Parietal lobe (tissue), 1 donor: ENCODE results near the gene GGCT. TPM values are rescaled to one million over a fixed set of nuclear protein-coding genes. Genes with fewer than 3 reads are reported as not detected.

Experiments used
- total RNA-seq: library from RNA; depleted of rRNA; stranded (reverse); fragments of >200 nt; gene quantifications from one replicate; pipeline ENCODE4 v1.2.3, GENCODE V29; 2014

GGCT gene, protein sequence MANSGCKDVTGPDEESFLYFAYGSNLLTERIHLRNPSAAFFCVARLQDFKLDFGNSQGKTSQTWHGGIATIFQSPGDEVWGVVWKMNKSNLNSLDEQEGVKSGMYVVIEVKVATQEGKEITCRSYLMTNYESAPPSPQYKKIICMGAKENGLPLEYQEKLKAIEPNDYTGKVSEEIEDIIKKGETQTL
- total RNA-seq, result 13.5 TPM

DNA sequence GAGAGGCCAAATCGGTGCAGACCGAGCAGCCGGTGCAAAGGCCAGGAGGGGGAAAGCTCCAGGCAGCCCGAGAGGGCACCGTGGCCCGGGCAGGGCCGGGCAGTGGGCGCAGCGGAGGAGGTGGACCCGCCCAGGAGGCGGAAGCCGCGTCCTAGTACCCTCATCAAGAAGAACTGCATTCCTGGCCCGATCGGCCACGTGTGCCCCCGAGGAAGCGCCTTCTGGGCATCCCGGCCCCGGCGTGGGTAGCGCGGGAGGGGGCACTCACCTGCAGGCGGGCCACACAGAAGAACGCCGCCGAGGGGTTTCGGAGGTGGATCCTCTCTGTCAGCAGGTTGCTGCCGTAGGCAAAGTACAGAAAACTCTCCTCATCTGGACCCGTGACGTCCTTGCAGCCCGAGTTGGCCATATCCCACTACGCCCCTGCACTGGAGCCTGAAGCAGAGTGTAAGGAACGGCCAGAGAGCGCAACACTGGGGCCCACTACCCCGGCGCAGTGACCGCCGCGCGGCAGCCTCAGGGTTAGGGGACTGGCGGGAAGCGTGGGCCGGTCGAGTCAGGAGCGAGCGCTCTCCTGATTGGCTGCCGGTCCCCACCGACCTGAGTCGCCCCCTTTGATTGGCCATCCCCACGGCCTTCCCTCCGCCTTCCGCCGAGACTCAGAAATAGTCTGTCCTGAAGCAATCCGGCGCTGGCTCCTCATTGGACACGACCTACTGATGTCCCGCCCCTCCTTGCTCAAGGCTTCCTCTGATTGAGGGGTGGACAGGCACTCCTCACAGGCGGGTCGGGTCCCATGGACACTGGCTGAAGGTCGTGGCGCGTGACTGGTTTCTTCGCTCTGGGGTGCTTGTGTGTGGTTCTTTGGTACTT, at the start of gene GGCT:
Gene GGCT (minus strand): TSS at position 529 of the 873 bp plus-strand sequence. CDS start 120 bp downstream, at position 409.

DNA sequence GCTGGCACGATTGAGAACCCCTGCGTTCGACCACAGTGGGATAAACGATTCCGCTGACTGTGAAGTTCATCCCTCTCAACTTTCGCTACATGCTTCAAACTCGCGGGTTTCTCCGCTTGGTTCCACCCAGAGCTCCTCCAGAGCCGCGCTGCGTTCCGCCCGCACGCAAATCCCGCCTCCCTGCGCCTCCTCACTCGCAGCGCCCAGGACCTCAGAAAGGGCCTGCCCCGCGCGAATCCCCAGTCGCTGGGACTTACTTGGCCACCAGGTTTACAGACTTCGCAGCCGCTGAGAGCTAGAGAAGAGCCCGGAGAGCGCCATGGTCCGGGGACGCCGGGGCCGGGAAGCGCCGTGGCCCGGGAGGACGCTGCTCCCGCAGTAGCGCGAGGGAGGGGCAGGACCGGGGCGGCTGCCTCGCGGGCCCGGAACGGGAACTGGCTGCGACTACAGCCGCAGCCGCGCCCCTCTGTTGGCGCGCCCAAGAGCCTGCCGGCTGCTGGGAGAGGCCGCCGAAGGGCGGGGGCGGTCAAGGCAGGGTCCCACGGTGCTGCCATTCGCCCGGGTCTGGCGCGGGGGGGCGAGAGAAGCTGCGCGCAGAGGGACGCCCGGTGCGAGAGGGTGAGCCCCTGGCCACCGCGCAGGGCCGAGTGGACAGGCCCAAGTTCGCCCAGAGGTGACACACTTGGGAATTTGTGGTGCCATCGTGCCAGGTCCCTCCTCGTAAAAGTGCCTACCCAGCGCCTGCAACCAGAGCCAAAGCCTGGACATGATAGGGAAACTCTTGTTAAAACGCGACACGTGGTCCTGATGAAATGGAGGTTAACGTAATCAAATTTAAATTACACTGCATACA, 26.1 kb downstream of the GGCT start, which contains the start of gene NOD1:
Gene NOD1 (minus strand): TSS at position 436 of the 853 bp plus-strand sequence. CDS start 21,863 bp downstream, outside the sequence.

Other genes starting within 250 kb of the GGCT start
- 56.7 TPM for gene ZNRF2, start 220.2 kb downstream of the GGCT start, total RNA-seq
- 5.0 TPM for gene NOD1, start 26.0 kb downstream of the GGCT start, total RNA-seq
- 83.3 TPM for gene GARS1, start 90.0 kb upstream of the GGCT start, total RNA-seq
- 2.8 TPM for gene CRHR2, start 177.6 kb upstream of the GGCT start, total RNA-seq
- gene INMT, start 247.3 kb upstream of the GGCT start, total RNA-seq, result not detected